H1 (cell line): ENCODE results near the gene ASCC1. TPM values are rescaled to one million over a fixed set of nuclear protein-coding genes. Genes with fewer than 3 reads are reported as not detected.
A peak's percentile ranks its signal among the peaks of the same experiment; 100 is the strongest.

Source experiments
- CBX5 ChIP-seq: fragments of 300-800, 300-1000 bp; sonication (generic); IDR thresholded peaks from 2 replicates; pipeline ENCODE4 v1.7.1; 2016; ENCODE audit warnings: antibody characterized with exemption, low read length, low read depth
- CHD7 ChIP-seq: fragments of 300-600 bp; sonication (generic); IDR thresholded peaks from 2 replicates; pipeline ENCODE4 v1.7.1; 2012; ENCODE audit warnings: low read length, moderate library complexity, mild to moderate bottlenecking, inconsistent platforms; ENCODE audit not compliant: insufficient replicate concordance
- KDM4A ChIP-seq: IDR thresholded peaks from one replicate; pipeline ENCODE4 v1.7.1; 2012; ENCODE audit warnings: low read depth, mild to moderate bottlenecking, moderate library complexity, low read length, inconsistent platforms; ENCODE audit not compliant: severe bottlenecking
- PHF8 ChIP-seq: fragments of 200-600 bp; sonication (generic); conservative IDR thresholded peaks from 2 replicates; pipeline ENCODE4 v1.7.1; 2012; ENCODE audit warnings: low read depth, mild to moderate bottlenecking, inconsistent platforms, low read length, moderate library complexity
- RAD21 ChIP-seq, 2 experiments: IDR thresholded peaks in 1 of 2; conservative IDR thresholded peaks in 1 of 2; 2 replicates each; pipeline ENCODE4 v1.6.1; 2011; ENCODE audit warnings: low read depth in 2 of 2, low read length in 2 of 2, improper control_type of control experiment in 1 of 2, inconsistent platforms in 1 of 2, mild to moderate bottlenecking in 1 of 2, moderate library complexity in 1 of 2
- RNF2 ChIP-seq: fragments of 200-900, 300-1000 bp; sonication (generic); IDR thresholded peaks from 2 replicates; pipeline ENCODE4 v1.7.1; 2016; ENCODE audit warnings: borderline replicate concordance, low read depth, mild to moderate bottlenecking, antibody characterized with exemption, low read length; ENCODE audit not compliant: poor library complexity, severe bottlenecking; ENCODE audit errors: missing control alignments
- TAF1 ChIP-seq: IDR thresholded peaks from 2 replicates; pipeline ENCODE4 v1.6.1; 2011; ENCODE audit warnings: mild to moderate bottlenecking, low read depth, low read length
- TBP ChIP-seq: IDR thresholded peaks from 2 replicates; pipeline ENCODE4 v1.6.1; 2011; ENCODE audit warnings: low read depth, low read length, improper control_type of control experiment
- polyA plus RNA-seq, 7 experiments: library from polyadenylated mRNA; depleted of rRNA in 3 of 7; stranded (reverse) in 5 of 7; unstranded in 2 of 7; fragments of >200 nt in 5 of 7; fragments of 200-250 nt in 2 of 7; gene quantifications; 1 replicate in 5 of 7; 2 replicates in 1 of 7; 4 replicates in 1 of 7; pipeline versions ENCODE4 v1.2.1 to v1.2.3, GENCODE V29; 2011 to 2013; ENCODE audit warnings: missing spikeins in 2 of 7, mixed read lengths in 2 of 7
- total RNA-seq: library from RNA; stranded (reverse); fragmentation: NEBNext Ultra II Directional; extraction: Animal tissue kit (Norgen Biotek cat#: 25700); gene quantifications from 2 replicates; pipeline ENCODE4 v1.2.1, GENCODE V29; 2021

ASCC1 gene
- total and polyA plus RNA-seq, 2 of the 8 experiments (the other 6 are each of a cell fraction or from before 2014, with no cell fraction given), result 25.6 to 35.8 TPM

GRCh38 chr10:72087392-72087968, 128.6 kb downstream of the ASCC1 start (continued):
- TF ChIP-seq CHD7 (no peak), TAF1 (no peak), RNF2 (peak; percentile 14), PHF8 (no peak), TBP (no peak), KDM4A (peak; percentile 88), RAD21 (IDR thresholded peaks at IDR 0.05 in 1 of 2, conservative IDR thresholded peaks at IDR 0.05 in 1 of 2; ENCODE audit: low read depth in 2 of 2, low read length in 2 of 2) (no peak), CBX5 (no peak)
- TF ChIP-seq, all 59 proteins: peak for 5
